ENCODE results near the gene EXOC1L. TPM values are rescaled to one million over a fixed set of nuclear protein-coding genes. Genes with fewer than 3 reads are reported as not detected.

The EXOC1L gene
- total and polyA plus RNA-seq, 2 of the 13 experiments (the other 11 are each of a cell fraction or from before 2014, with no cell fraction given) = not detected

- no peak for TF ChIP-seq CEBPG (CRISPR knock-in tag; IDR thresholded peaks at IDR 0.05)
- TF ChIP-seq BCLAF1 (IDR thresholded peaks at IDR 0.05) = no peak
- TF ChIP-seq TBL1XR1 (IDR thresholded peaks at IDR 0.05; ENCODE audit: borderline replicate concordance, low read length, partially characterized antibody) = no peak
- TF ChIP-seq MED13 (CRISPR knock-in tag; IDR thresholded peaks at IDR 0.05) = no peak
- TF ChIP-seq ZNF562 (CRISPR knock-in tag; IDR thresholded peaks at IDR 0.05; ENCODE audit: borderline replicate concordance) = no peak
- peak; percentile 81; the same call in 1 of the 2 replicates for TF ChIP-seq SIN3A (IDR thresholded peaks at IDR 0.05; ENCODE audit: borderline replicate concordance, low read depth, low read length)
- TF ChIP-seq ZNF460 (CRISPR knock-in tag; IDR thresholded peaks at IDR 0.05; ENCODE audit: borderline replicate concordance) = no peak
- TF ChIP-seq TBP (CRISPR knock-in tag; IDR thresholded peaks at IDR 0.05) = no peak
- TF ChIP-seq ZBTB4 (CRISPR knock-in tag; IDR thresholded peaks at IDR 0.05; ENCODE audit: borderline replicate concordance) = no peak
- 0 out of 2 replicates have a peak, but pooled peaks have one; percentile 43 for TF ChIP-seq ZNF709 (CRISPR knock-in tag; IDR thresholded peaks at IDR 0.05)
- no peak for TF ChIP-seq MTA3 (CRISPR knock-in tag; IDR thresholded peaks at IDR 0.05)
- TF ChIP-seq HNRNPL (IDR thresholded peaks at IDR 0.05; ENCODE audit: low read depth, low read length) = no peak
- no peak for TF ChIP-seq KAT2B (IDR thresholded peaks at IDR 0.05; ENCODE audit: borderline replicate concordance, low read depth, low read length)
- TF ChIP-seq ZNF275 (CRISPR knock-in tag; IDR thresholded peaks at IDR 0.05; ENCODE audit: borderline replicate concordance) = 0 out of 2 replicates have a peak, but pooled peaks have one; percentile 38
- no peak for TF ChIP-seq GMEB2 (CRISPR knock-in tag; IDR thresholded peaks at IDR 0.05; ENCODE audit: low read depth)
- peak; percentile 76 for TF ChIP-seq CREB1 (IDR thresholded peaks at IDR 0.05)
- TF ChIP-seq CREB1 (CRISPR knock-in tag; IDR thresholded peaks at IDR 0.05) = peak; percentile 83
- TF ChIP-seq EED (CRISPR knock-in tag; IDR thresholded peaks at IDR 0.05) = no peak
- TF ChIP-seq CREBL2 (CRISPR knock-in tag; IDR thresholded peaks at IDR 0.05; ENCODE audit: borderline replicate concordance) = no peak
- no peak for TF ChIP-seq PAF1 (CRISPR knock-in tag; IDR thresholded peaks at IDR 0.05)
- TF ChIP-seq ZSCAN31 (CRISPR knock-in tag; IDR thresholded peaks at IDR 0.05; ENCODE audit: low read depth) = no peak
- peak; percentile 27; the same call in 1 of the 2 replicates for TF ChIP-seq ZNF543 (CRISPR knock-in tag; IDR thresholded peaks at IDR 0.05)
These were observed 34.0 kb downstream of the EXOC1L start, which contains the start of gene EXOC1 (continued) for GRCh38 chr4:55853484-55854046.

Data from HepG2 (cell line).